ENCODE results near the gene FAM162A. TPM values are rescaled to one million over a fixed set of nuclear protein-coding genes. Genes with fewer than 3 reads are reported as not detected.
"Not testable (repeated sequence)": the region's sequence is repeated elsewhere in the genome, so short reads cannot be mapped to it uniquely, and the experiment has no call there.

The FAM162A gene
- total and polyA plus RNA-seq, 7 donors, result 36.0 to 127 (median 66.5) TPM

DNA sequence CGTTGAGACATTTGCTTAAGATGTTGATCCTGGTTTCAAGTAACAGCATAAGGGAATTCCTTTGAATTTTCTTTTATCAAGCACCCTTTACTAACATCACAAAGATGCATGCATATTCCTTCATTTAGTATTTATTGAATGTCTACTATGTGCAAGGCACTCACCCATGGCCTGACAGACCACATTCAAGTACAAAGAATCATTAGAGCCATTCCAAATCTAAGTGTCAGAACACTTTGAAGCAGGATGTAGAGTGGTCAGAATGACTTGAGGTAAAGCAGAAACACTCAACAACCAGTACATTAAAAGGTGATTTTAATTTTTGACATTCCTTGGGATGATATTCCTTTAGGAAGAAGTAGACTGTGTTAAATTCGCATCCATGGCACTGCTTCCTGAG is 37.9 kb downstream of the FAM162A start:
- H3K4me1 ChIP-seq, result peaks cover 13% of the 10 kb centered on the region
- TF ChIP-seq, protein P1, sequence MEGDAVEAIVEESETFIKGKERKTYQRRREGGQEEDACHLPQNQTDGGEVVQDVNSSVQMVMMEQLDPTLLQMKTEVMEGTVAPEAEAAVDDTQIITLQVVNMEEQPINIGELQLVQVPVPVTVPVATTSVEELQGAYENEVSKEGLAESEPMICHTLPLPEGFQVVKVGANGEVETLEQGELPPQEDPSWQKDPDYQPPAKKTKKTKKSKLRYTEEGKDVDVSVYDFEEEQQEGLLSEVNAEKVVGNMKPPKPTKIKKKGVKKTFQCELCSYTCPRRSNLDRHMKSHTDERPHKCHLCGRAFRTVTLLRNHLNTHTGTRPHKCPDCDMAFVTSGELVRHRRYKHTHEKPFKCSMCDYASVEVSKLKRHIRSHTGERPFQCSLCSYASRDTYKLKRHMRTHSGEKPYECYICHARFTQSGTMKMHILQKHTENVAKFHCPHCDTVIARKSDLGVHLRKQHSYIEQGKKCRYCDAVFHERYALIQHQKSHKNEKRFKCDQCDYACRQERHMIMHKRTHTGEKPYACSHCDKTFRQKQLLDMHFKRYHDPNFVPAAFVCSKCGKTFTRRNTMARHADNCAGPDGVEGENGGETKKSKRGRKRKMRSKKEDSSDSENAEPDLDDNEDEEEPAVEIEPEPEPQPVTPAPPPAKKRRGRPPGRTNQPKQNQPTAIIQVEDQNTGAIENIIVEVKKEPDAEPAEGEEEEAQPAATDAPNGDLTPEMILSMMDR (IDR thresholded peaks at IDR 0.05), result no peak
- H3K4me3 ChIP-seq, result no peak overlapping the region
- 87 to 92% (median 88%) methylated on average over 2 of the region's 2 CpGs for WGBS, 3 donors
- ATAC-seq (no peak), DNase-seq (no peak)
- no peak overlapping the region for H3K27ac ChIP-seq
- intact Hi-C loops (cut with DNase I), result no loop called here
- no peaks in the 10 kb centered on the region for H3K27me3 ChIP-seq (ENCODE audit: insufficient read depth in 3 of 3, low read length in 2 of 3)
- peaks cover 10 to 52% of the 10 kb centered on the region in 2 donors for H3K36me3 ChIP-seq (ENCODE audit: insufficient read depth in 1 of 2, low read depth in 1 of 2)
- H3K9me3 ChIP-seq, result no peaks in the 10 kb centered on the region

DNA sequence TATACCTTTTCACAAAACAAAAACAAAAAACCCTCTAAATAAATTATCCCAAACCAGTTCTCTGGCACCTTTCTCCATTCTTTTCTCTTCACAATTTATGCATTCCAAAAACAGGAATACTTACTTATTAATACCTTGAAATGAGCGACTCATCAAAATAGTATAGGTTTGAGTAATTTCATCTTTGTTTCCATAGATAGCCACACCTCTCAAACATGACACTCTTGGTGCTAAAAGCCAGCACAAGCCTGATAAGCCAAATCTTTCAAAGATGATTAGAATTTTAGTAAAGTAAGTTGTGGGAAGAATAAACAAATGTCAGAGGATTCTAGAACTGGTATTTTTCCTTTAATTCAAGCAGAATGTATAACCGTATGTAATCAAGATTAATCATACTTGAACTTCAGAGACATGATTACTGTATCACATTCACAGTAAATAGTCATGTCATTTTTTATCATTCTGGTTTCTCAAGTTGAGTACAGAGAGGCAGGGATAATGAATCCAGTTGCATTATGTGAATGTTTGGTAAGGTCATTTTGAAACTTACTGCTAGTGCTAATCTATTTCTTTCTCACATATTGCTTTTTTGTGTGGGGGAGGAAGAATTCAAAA is 44.0 kb downstream of the FAM162A start:
- TF ChIP-seq, protein P1 (IDR thresholded peaks at IDR 0.05), result no peak
- no peak for ATAC-seq
- intact Hi-C loops (cut with DNase I), result no loop called here
- H3K4me1 ChIP-seq, result no peaks in the 10 kb centered on the region
- H3K27ac ChIP-seq, result no peak overlapping the region
- H3K9me3 ChIP-seq, result no peaks in the 10 kb centered on the region
- WGBS, 3 donors, result 90 to 94% (median 93%) methylated on average over 2 of the region's 2 CpGs
- no peak overlapping the region for H3K4me3 ChIP-seq
- H3K27me3 ChIP-seq (ENCODE audit: insufficient read depth in 3 of 3, low read length in 2 of 3), result no peaks in the 10 kb centered on the region
- H3K36me3 ChIP-seq (ENCODE audit: insufficient read depth in 1 of 2, low read depth in 1 of 2), result peaks cover 12 to 93% of the 10 kb centered on the region in 2 donors
- DNase-seq, result no peak

DNA sequence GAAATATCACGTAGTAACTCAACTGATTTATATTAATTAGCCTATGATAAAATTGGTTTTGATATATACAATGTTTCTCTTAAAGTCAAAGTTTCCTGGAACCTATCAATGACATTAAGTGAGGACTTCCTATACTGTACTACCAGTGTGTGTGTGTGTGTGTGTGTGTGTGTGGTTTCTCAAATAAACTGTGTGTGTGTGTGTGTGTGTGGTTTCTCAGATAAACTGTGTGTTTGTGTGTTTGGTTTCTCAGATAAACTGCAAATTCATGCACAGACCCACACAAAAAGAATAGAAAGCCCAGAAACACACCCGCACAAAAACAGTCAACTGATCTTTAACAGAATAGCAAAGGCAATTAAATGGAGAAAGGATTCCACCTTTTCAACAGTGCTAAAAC is 46.4 kb downstream of the FAM162A start:
- ATAC-seq (no peak), DNase-seq (no peak)
- Histone ChIP-seq H3K4me3 (no peak overlapping the region), H3K27ac (no peak overlapping the region), H3K9me3 (no peaks in the 10 kb centered on the region), H3K4me1 (no peaks in the 10 kb centered on the region), H3K36me3 (ENCODE audit: insufficient read depth in 1 of 2, low read depth in 1 of 2) (peaks cover 16 to 95% of the 10 kb centered on the region in 2 donors), H3K27me3 (ENCODE audit: insufficient read depth in 3 of 3, low read length in 2 of 3) (no peaks in the 10 kb centered on the region)
- TF ChIP-seq, protein P1 (IDR thresholded peaks at IDR 0.05), result no peak
- intact Hi-C loops (cut with DNase I), result no loop called here
- WGBS, 3 donors, result 96 to 98% (median 97%) methylated on average over 2 of the region's 2 CpGs

DNA sequence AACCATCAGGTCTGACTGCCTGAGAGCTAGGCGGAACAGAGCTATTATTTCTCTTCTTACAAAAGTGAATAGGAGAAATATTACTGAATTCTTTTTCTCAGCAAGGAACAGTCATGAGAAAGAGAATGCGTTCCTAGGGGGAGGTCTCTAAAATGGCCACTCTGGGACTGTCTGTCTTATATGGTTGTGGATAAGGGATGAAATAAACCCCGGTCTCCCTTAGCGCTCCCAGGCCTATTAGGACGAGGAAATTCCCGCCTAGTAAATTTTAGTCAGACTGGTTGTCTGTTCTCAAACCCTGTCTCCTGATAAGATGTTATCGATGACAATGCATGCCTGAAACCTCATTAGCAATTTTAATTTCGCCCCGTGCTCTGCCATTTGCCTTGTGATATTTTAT is 52.0 kb downstream of the FAM162A start:
- Histone ChIP-seq H3K4me3 (no peak overlapping the region), H3K27ac (no peak overlapping the region), H3K4me1 (no peaks in the 10 kb centered on the region), H3K27me3 (ENCODE audit: insufficient read depth in 3 of 3, low read length in 2 of 3) (no peaks in the 10 kb centered on the region), H3K9me3 (no peaks in the 10 kb centered on the region), H3K36me3 (ENCODE audit: insufficient read depth in 1 of 2, low read depth in 1 of 2) (peaks cover 17 to 100% of the 10 kb centered on the region in 2 donors)
- DNase-seq (no peak), ATAC-seq (no peak)
- 93 to 98% (median 97%) methylated on average over 9 of the region's 9 CpGs for WGBS, 3 donors
- TF ChIP-seq, protein P1 (IDR thresholded peaks at IDR 0.05), result no peak
- intact Hi-C loops (cut with DNase I), result loop anchor here in 1 of 2 donors (5.0 kb wide), 1 partner anchor 41 kb away; no protein-coding TSS in a partner anchor

DNA sequence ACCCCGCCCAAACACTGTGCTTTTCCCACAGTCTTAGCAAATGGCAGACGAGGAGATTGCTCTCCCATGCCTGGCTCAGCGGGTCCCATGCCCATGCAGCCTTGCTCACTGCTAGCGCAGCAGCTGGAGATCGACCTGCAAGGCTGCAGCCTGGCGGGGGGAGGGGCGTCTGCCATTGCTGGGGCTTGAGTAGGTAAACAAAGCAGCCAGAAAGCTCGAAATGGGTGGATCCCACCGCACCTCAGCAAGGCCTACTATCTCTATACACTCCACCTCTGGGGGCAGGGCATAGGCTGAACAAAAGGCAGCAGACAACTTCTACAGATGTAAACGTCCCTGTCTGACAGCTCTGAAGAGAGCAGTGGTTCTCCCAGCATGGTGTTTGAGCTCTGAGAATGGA is 59.1 kb downstream of the FAM162A start:
- H3K27ac ChIP-seq, result no peak overlapping the region
- H3K36me3 ChIP-seq (ENCODE audit: insufficient read depth in 1 of 2, low read depth in 1 of 2), result peaks cover 14 to 88% of the 10 kb centered on the region in 2 donors
- WGBS, 3 donors, result 77 to 83% (median 83%) methylated on average over 10 of the region's 10 CpGs
- no peak for DNase-seq
- H3K27me3 ChIP-seq (ENCODE audit: insufficient read depth in 3 of 3, low read length in 2 of 3), result no peaks in the 10 kb centered on the region
- no peaks in the 10 kb centered on the region for H3K9me3 ChIP-seq
- TF ChIP-seq, protein P1 (IDR thresholded peaks at IDR 0.05), result no peak
- peak in 1 of 4 donors; percentile 38 for ATAC-seq
- H3K4me3 ChIP-seq, result no peak overlapping the region
- no peaks in the 10 kb centered on the region for H3K4me1 ChIP-seq
- intact Hi-C loops (cut with DNase I), result no loop called here

DNA sequence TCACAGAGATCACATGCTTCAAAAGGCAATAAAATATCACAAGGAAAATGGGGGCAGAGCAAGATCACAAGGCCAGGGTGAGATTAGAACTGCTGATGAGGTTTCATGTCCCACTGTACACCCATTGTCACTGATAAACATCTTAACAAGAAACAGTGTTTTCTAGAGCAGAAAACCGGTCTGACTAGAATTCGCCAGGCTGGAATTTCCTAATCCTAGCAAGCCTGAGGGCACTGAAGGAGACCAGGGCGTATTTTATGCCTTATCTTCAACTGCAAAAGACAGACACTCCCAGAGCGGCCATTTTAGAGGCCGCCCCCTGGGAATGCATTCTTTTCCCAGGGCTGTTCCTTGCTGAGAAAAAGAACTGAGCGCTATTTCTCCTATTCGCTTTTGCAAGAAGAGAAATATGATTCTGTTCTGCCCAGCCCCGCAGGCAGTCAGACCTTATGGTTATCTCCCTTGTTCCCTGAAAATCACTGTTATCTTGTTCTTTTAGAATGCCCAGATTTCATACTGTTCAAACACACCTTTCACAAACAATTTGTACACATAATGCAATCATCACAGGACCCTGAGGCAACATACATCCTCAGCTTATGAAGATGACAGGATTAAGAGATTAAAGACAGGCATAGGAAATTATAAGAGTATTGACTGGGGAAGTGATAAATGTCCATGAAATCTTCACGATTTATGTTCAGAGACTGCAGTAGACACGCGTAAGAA is 59.9 kb downstream of the FAM162A start:
- H3K9me3 ChIP-seq; H3K27ac ChIP-seq; DNase-seq; ATAC-seq; H3K4me3 ChIP-seq; intact Hi-C loops (cut with DNase I); H3K4me1 ChIP-seq; H3K27me3 ChIP-seq (ENCODE audit: insufficient read depth in 3 of 3, low read length in 2 of 3): not testable (repeated sequence)
- 97% methylated on average over 11 of the region's 11 CpGs for WGBS, 3 donors
- H3K36me3 ChIP-seq (ENCODE audit: insufficient read depth in 1 of 2, low read depth in 1 of 2), result peaks cover 14 to 88% of the 10 kb centered on the region in 2 donors

DNA sequence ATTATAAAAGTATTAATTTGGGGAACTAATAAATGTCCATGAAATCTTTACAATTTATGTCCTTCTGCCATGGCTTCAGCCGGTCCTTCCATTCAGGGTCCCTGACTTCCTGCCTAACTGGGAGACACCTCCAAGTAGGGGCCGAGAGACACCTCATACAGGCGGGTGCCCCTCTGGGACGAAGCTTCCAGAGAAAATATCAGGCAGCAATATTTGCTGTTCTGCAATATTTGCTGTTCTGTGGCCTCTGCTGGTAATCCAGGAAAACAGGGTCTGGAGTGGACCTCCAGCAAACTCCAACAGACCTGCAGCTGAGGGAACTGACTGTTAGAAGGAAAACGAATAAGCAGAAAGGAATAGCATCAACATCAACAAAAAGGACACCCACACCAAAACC is 60.5 kb downstream of the FAM162A start:
- ATAC-seq; H3K9me3 ChIP-seq; DNase-seq; H3K27me3 ChIP-seq (ENCODE audit: insufficient read depth in 3 of 3, low read length in 2 of 3); H3K27ac ChIP-seq; H3K4me3 ChIP-seq; H3K4me1 ChIP-seq; intact Hi-C loops (cut with DNase I): not testable (repeated sequence)
- H3K36me3 ChIP-seq (ENCODE audit: insufficient read depth in 1 of 2, low read depth in 1 of 2), result peaks cover 11 to 88% of the 10 kb centered on the region in 2 donors
- 95 to 98% (median 96%) methylated on average over 5 of the region's 5 CpGs for WGBS, 3 donors

Measured in psoas muscle (tissue), 8 donors.